ENCODE data around the gene SLC26A1.

DNA sequence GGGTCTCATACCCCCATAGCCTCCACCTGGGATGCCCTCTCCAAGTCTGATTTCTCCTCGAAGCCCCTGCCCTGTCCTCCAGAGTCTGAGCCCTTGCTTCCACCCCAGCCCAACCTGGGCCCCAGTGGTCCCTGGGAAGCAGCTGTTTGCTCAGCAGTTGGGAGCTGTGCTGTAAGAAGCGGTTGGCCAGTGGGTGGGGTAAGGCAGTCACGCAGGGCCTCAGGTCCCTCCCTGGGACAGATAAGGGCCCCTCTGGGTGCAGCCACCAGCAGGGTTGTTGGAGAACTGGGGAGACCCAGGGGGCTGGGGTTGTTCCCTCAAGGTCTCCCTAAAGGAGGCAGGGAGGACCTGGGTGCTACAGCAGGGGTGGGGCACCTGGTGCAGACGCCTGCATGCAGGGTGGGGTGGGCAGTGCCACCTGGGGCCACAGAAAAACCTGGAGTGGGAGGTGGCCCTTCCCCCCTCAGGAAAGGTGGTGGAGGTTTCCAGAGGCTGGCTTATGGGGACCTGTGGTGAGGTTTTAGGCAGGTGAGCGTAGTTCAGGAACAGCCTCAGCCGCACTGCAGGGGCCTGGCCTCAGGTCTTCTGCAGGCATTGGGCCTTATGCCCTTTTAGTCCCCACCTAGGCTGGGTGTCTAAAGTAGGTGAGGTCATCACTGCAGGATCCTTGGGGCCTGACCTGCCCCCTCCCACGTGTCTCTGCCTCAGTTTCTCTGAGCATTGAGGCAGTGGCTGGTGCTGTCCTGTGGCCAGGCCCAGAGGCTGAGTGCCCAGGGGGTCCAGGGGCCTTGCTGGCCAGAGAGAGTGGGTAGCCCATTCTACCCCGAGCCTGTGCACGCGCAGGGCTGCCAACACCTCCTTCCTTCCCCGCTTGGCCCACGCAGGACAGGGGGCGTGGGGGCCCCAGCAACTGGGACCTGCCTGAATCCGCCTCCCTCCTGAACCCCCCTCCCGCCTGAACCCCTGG lies 3.1 kb upstream of the SLC26A1 start:
- TF ChIP-seq, protein P1, sequence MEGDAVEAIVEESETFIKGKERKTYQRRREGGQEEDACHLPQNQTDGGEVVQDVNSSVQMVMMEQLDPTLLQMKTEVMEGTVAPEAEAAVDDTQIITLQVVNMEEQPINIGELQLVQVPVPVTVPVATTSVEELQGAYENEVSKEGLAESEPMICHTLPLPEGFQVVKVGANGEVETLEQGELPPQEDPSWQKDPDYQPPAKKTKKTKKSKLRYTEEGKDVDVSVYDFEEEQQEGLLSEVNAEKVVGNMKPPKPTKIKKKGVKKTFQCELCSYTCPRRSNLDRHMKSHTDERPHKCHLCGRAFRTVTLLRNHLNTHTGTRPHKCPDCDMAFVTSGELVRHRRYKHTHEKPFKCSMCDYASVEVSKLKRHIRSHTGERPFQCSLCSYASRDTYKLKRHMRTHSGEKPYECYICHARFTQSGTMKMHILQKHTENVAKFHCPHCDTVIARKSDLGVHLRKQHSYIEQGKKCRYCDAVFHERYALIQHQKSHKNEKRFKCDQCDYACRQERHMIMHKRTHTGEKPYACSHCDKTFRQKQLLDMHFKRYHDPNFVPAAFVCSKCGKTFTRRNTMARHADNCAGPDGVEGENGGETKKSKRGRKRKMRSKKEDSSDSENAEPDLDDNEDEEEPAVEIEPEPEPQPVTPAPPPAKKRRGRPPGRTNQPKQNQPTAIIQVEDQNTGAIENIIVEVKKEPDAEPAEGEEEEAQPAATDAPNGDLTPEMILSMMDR (IDR thresholded peaks at IDR 0.05) = no peak
- no peak for TF ChIP-seq POLR2A (IDR thresholded peaks at IDR 0.05)
